Measurements from ENCODE around the gene UTS2R.
"Not testable (repeated sequence)": the region's sequence is repeated elsewhere in the genome, so short reads cannot be mapped to it uniquely, and the experiment has no call there.

The UTS2R gene

GRCh38 chr17:82334622-82335394 is 36.8 kb upstream of the UTS2R start:
- DNase-seq, result peak; percentile 56

- DNase-seq, result no peak
These were observed 32.5 kb upstream of the UTS2R start for GRCh38 chr17:82338858-82339633.

- DNase-seq, result no peak
These were observed 31.7 kb upstream of the UTS2R start for GRCh38 chr17:82339634-82340580.

- no peak for DNase-seq
These were observed 29.0 kb upstream of the UTS2R start for GRCh38 chr17:82342361-82343079.

- DNase-seq, result no peak
These were observed 28.0 kb upstream of the UTS2R start for GRCh38 chr17:82343560-82343959.

GRCh38 chr17:82344175-82344907 is 27.2 kb upstream of the UTS2R start:
- no peak for DNase-seq

- DNase-seq, result no peak
These were observed 26.2 kb upstream of the UTS2R start for GRCh38 chr17:82345151-82345976.

- DNase-seq, result no peak
These were observed 24.9 kb upstream of the UTS2R start for GRCh38 chr17:82346342-82347300.

- DNase-seq, result not testable (repeated sequence)
These were observed 23.6 kb upstream of the UTS2R start for GRCh38 chr17:82347994-82348393.

- no peak for DNase-seq
These were observed 23.1 kb upstream of the UTS2R start for GRCh38 chr17:82348434-82348833.

GRCh38 chr17:82348866-82349265 is 22.7 kb upstream of the UTS2R start:
- DNase-seq, result no peak

- no peak for DNase-seq
These were observed 22.3 kb upstream of the UTS2R start for GRCh38 chr17:82349287-82349701.

- peak; percentile 42 for DNase-seq
These were observed 21.2 kb upstream of the UTS2R start for GRCh38 chr17:82350182-82351030.

- DNase-seq, result no peak
These were observed 20.3 kb upstream of the UTS2R start for GRCh38 chr17:82351254-82351712.

- DNase-seq, result peak; percentile 93
These were observed 19.7 kb upstream of the UTS2R start for GRCh38 chr17:82351713-82352488.

GRCh38 chr17:82353484-82353883 is 18.1 kb upstream of the UTS2R start:
- DNase-seq, result no peak

GRCh38 chr17:82354804-82355308 is 16.7 kb upstream of the UTS2R start:
- no peak for DNase-seq

All from suppressor macrophage treated with lipopolysaccharide for 4 hours (primary cell).